GM23248 (cell line): ENCODE measurements around the gene TMEM244.

ENCODE experiments used
- EZH2 ChIP-seq: fragments of 200-600 bp; sonication (generic); IDR thresholded peaks from 2 replicates; pipeline ENCODE4 v1.6.1; 2018; ENCODE audit warnings: antibody characterized with exemption, mild to moderate bottlenecking; ENCODE audit not compliant: insufficient read depth, poor library complexity, severe bottlenecking
- EZH2phosphoT487 ChIP-seq: fragments of 200-600 bp; sonication (generic); IDR thresholded peaks from 2 replicates; pipeline ENCODE4 v1.6.1; 2018; ENCODE audit warnings: antibody characterized with exemption, moderate library complexity, mild to moderate bottlenecking, low read depth; ENCODE audit not compliant: insufficient read depth

DNA sequence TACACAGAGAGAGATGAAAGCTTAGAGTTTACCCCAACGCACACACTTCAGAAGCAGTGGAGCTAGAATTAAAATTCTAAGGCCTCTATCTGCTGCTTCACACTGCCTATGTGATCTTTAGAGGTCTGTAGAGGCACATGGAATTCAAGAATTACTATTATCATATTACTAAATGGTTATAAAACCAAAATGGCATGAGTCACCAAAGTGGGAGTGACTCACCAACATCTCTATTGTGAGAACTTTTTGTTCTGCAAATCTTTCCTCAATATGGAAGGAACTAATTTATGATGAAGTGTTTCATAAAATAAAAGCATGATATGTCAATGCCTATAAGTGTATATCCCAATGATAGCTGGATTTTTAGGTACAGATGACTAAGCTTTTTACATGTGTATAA lies 28.5 kb upstream of the TMEM244 start:
- no peak for TF ChIP-seq EZH2
- TF ChIP-seq EZH2phosphoT487: no peak
